ENCODE measurements around the gene GRID2. TPM values are rescaled to one million over a fixed set of nuclear protein-coding genes. Genes with fewer than 3 reads are reported as not detected.

The GRID2 gene
- total RNA-seq, 1 donor from 2014 or later, result 2.1 TPM

GRCh38 chr4:92524131-92524530 is 220.4 kb downstream of the GRID2 start:
- no peaks in the 10 kb centered on the region for H3K9me3 Mint-ChIP-seq (ENCODE audit: unreplicated experiment)
- H3K4me1 Mint-ChIP-seq (ENCODE audit: low read depth, unreplicated experiment), result peaks cover 9% of the 10 kb centered on the region
- no peak for TF ChIP-seq CTCF (IDR thresholded peaks at IDR 0.05; ENCODE audit: partially characterized antibody, unreplicated experiment)
- no peaks in the 10 kb centered on the region for H3K36me3 Mint-ChIP-seq (ENCODE audit: unreplicated experiment)
- H3K27me3 Mint-ChIP-seq (ENCODE audit: unreplicated experiment), result no peaks in the 10 kb centered on the region
- DNase-seq, result no peak
- no peak overlapping the region for H3K27ac Mint-ChIP-seq (ENCODE audit: unreplicated experiment)
- H3K4me3 Mint-ChIP-seq (ENCODE audit: unreplicated experiment), result no peak overlapping the region

- Mint-ChIP-seq H3K27ac (ENCODE audit: unreplicated experiment) (no peak overlapping the region), H3K4me1 (ENCODE audit: low read depth, unreplicated experiment) (peaks cover 4% of the 10 kb centered on the region), H3K27me3 (ENCODE audit: unreplicated experiment) (no peaks in the 10 kb centered on the region), H3K9me3 (ENCODE audit: unreplicated experiment) (no peaks in the 10 kb centered on the region), H3K36me3 (ENCODE audit: unreplicated experiment) (no peaks in the 10 kb centered on the region), H3K4me3 (ENCODE audit: unreplicated experiment) (no peak overlapping the region)
- no peak for TF ChIP-seq CTCF (IDR thresholded peaks at IDR 0.05; ENCODE audit: partially characterized antibody, unreplicated experiment)
- DNase-seq, result no peak
These were observed 224.8 kb downstream of the GRID2 start for GRCh38 chr4:92528541-92528940.

- no peak for DNase-seq
- peaks cover 4% of the 10 kb centered on the region for H3K4me1 Mint-ChIP-seq (ENCODE audit: low read depth, unreplicated experiment)
- H3K36me3 Mint-ChIP-seq (ENCODE audit: unreplicated experiment), result no peaks in the 10 kb centered on the region
- TF ChIP-seq CTCF (IDR thresholded peaks at IDR 0.05; ENCODE audit: partially characterized antibody, unreplicated experiment), result no peak
- H3K4me3 Mint-ChIP-seq (ENCODE audit: unreplicated experiment), result no peak overlapping the region
- H3K27me3 Mint-ChIP-seq (ENCODE audit: unreplicated experiment), result no peaks in the 10 kb centered on the region
- no peak overlapping the region for H3K27ac Mint-ChIP-seq (ENCODE audit: unreplicated experiment)
- no peaks in the 10 kb centered on the region for H3K9me3 Mint-ChIP-seq (ENCODE audit: unreplicated experiment)
These were observed 225.7 kb downstream of the GRID2 start for GRCh38 chr4:92529510-92529909.

DNA sequence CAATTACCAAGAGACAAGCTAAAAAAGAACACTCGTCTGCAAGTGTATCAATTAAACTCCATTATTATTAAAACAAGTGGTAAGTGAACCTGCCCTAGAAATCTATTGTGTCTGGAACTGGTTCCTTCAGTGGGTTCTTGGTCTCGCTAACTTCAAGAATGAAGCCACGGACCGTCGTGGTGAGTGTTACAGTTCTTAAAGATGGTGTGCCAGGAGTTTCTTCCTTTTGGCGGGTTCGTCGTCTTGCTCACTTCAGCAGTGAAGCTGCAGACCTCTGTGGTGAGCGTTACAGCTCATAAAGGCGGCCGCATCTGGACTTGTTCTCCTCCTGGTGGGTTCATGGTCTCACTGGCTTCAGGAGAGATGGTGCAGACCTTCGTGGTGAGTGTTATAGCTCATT is 231.8 kb downstream of the GRID2 start:
- H3K36me3 Mint-ChIP-seq (ENCODE audit: unreplicated experiment), result no peaks in the 10 kb centered on the region
- DNase-seq, result no peak
- H3K4me3 Mint-ChIP-seq (ENCODE audit: unreplicated experiment), result no peak overlapping the region
- no peaks in the 10 kb centered on the region for H3K4me1 Mint-ChIP-seq (ENCODE audit: low read depth, unreplicated experiment)
- no peak for TF ChIP-seq CTCF (IDR thresholded peaks at IDR 0.05; ENCODE audit: partially characterized antibody, unreplicated experiment)
- no peaks in the 10 kb centered on the region for H3K9me3 Mint-ChIP-seq (ENCODE audit: unreplicated experiment)
- no peak overlapping the region for H3K27ac Mint-ChIP-seq (ENCODE audit: unreplicated experiment)
- H3K27me3 Mint-ChIP-seq (ENCODE audit: unreplicated experiment), result no peaks in the 10 kb centered on the region

GRCh38 chr4:92551616-92552015 is 247.8 kb downstream of the GRID2 start:
- DNase-seq, result no peak
- TF ChIP-seq CTCF (IDR thresholded peaks at IDR 0.05; ENCODE audit: partially characterized antibody, unreplicated experiment), result no peak
- Mint-ChIP-seq H3K27ac (ENCODE audit: unreplicated experiment) (no peak overlapping the region), H3K9me3 (ENCODE audit: unreplicated experiment) (no peaks in the 10 kb centered on the region), H3K4me1 (ENCODE audit: low read depth, unreplicated experiment) (no peaks in the 10 kb centered on the region), H3K27me3 (ENCODE audit: unreplicated experiment) (no peaks in the 10 kb centered on the region), H3K36me3 (ENCODE audit: unreplicated experiment) (no peaks in the 10 kb centered on the region), H3K4me3 (ENCODE audit: unreplicated experiment) (no peak overlapping the region)
